Midbrain (tissue), 1 donor: ENCODE data around the gene HSPA4.
"Not testable (repeated sequence)": the region's sequence is repeated elsewhere in the genome, so short reads cannot be mapped to it uniquely, and the experiment has no call there.

Source experiments
- DNase-seq: peaks from one replicate; lab custom pipeline; 2025; lab: John Stamatoyannopoulos, UW

The HSPA4 gene

DNA sequence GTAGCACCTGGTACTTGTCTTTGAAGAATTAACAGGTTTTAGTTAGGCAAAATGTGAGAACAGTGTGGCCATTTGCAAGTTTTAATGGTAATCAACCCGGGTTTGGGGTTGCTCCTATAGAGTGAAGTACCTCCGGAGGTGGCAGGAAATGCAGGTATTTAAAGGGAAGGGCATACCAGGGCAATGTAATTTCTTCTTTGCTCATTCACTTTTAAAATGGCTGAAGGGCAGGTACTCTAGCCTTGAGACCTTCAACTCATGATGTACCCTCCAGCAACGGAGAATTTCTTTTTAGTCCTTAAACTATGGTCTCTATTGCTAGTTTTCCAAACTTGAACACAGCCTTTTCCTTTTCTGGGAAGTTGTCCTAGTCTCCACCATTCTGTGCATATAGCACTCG lies 1.3 kb upstream of the HSPA4 start:
- DNase-seq: no peak

DNA sequence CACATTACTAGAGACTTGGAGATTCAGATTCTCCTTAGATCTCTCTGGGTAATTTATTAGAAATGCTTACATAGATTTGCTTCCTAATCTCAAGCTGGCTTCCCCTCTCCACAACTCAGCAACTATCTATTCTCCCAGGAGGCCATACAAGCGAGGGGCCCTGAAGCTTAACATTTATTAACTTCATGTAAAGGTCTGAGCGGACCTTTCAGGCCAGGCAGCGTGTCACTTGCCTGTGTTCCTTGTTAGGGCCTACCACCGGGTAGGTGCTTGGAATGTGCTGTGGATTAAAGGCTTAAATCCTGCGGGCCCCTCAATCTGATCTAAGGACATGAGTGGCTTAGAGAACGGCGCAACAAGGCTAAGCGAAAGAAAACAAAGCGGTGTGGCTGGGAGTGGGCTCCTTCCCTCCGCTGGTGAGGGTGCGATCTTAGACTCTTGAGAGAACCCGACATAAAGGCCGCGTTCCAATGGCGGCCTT lies 712 bp upstream of the HSPA4 start:
- no peak for DNase-seq

- peak; percentile 44 for DNase-seq
Measured at GRCh38 chr5:133052317-133053175, 733 bp downstream of the HSPA4 start.

DNA sequence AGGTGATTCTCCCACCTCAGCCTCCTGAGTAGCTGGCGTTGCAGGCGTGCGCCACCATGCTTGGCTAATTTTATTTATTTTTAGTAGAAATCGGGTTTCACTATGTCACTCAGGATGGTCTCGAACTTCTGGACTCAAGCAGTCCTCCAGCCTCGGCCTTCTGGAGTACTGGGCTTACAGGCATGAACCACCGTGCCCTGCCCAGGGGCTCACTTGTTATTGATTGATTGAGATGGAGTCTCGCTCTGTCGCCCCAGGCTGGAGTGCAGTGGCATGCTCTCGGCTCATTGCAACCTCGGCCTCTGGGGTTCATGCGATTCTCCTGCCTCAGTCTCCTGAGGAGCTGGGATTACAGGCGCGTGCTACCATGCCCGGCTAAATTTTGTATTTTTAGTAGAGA lies 1.6 kb downstream of the HSPA4 start:
- DNase-seq: no peak

GRCh38 chr5:133054697-133055471 lies 3.1 kb downstream of the HSPA4 start:
- no peak for DNase-seq

GRCh38 chr5:133056891-133057290 lies 5.1 kb downstream of the HSPA4 start:
- no peak for DNase-seq

- DNase-seq: no peak
Measured at GRCh38 chr5:133059621-133060020, 7.8 kb downstream of the HSPA4 start.

DNA sequence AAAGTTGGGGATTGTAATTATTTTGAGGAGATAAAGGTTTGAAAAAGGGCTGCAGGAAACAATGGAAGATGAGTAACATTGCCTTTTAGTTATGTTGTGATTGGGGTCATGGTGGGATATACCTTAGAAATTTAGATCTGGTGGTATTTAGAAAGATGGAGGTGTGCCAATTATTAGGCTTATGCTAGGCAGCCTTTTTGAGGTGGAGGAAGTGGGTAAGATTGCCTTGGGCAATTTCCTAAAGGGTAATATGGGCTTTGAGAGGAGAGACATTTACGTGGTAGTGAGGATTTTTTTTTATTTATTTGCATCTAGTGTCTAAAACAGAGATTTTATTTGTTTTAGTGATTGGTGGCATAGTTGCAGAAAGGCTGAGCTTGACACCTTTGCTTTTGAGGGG lies 10.5 kb downstream of the HSPA4 start:
- DNase-seq: no peak

GRCh38 chr5:133063965-133064364 lies 12.2 kb downstream of the HSPA4 start:
- DNase-seq: no peak

- DNase-seq: no peak
Measured at GRCh38 chr5:133065471-133065870, 13.7 kb downstream of the HSPA4 start.

DNA sequence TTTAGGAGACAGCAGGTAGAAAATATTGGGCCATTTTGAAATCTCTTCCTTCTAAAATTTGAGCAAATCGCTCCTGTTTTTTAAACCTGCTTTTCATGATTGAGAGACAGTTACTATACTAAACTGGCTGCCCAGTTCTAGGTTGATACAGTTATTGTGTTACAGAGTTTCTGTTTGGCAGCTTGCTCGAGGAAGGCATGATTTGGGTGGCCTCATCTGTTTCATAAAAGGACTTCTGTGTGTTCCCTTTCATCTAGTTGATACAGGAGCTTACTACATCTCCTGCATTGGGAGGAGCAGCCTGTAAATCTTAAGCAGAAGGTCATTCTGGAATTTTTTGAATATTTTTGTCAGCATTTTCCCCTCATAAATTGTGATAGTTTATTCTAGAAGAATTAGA lies 14.2 kb downstream of the HSPA4 start:
- DNase-seq: no peak

DNA sequence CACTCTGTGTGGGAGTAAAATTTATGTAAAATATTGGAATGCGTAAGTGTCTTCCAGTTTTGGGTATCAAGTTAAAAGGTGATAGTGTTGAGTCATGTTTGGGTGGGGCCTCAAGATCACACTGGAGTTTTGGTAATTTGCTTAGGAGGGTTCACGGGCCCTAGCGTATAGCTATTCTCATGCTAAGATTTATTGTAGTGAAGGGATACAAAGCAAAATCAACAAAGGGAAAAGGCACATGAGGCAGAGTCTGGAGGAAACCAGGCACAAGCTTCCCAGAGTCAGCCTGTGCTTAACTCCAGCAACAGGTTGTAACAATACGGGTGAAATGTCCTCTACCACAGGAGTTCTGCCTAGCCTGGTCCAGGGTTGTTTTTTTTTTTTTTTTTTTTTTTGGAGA lies 20.2 kb downstream of the HSPA4 start:
- DNase-seq: no peak

DNA sequence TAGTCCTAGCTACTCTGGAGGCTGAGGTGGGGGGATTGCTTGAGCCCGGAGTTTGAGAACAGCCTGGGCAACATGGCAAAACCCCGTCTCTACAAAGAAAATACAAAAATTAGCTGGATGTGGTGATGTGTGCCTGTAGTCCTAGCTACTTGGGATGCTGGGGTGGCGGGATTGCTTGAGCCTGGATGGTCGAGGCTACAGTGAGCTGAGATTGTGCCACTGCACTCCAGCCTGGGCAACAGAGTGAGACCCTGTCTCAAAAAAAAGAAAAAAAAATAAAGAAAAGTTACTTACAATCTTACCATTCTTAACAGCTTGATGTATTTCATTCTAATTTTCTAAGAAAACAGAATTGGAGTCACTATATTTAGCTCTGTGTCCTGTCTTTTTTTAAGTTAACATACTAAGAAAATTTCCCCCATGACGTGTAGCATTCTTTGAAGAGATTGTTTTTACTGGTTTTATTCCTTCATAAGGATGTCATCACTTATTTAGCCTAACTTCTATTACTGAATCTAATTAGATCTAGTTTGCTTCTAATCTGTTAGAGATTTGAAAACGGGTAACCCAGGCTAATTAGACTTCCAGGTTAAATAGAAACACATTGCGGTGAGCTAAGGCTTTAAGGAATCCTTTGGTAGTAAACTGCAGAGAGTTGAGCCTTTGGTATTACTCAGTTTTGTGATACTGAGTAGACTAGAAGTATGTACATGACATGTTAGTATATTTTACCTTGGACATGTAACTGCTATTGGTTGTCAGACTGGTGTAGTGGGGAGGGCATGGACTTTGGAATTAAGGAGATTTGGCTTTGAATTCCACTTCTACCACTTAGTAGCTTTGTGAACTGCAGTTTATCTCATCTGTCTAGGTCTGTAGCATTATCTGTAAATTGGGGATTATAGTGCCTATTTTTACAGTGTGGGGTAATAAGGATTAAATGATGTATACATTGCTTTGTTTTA lies 24.0 kb downstream of the HSPA4 start:
- DNase-seq: no peak

- DNase-seq: no peak
Measured at GRCh38 chr5:133079048-133079447, 27.2 kb downstream of the HSPA4 start.

DNA sequence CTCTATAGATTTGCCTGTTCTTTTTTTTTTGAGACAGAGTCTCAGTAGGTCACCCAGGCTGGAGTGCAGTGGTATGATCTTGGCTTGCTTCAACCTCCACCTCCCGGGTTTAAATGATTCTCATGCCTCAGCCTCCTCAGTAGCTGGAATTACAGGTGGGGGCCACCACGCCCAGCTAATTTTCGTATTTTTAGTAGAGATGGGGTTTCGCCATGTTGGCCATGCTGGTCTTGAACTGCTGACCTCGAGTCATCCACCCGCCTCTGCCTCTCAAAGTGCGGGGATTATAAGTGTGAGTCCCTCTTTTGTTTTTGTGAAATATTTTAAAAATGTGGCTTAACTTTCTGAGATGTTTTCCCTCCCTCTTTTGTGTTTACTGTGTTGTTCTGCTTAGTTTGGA lies 29.2 kb downstream of the HSPA4 start:
- DNase-seq: no peak

DNA sequence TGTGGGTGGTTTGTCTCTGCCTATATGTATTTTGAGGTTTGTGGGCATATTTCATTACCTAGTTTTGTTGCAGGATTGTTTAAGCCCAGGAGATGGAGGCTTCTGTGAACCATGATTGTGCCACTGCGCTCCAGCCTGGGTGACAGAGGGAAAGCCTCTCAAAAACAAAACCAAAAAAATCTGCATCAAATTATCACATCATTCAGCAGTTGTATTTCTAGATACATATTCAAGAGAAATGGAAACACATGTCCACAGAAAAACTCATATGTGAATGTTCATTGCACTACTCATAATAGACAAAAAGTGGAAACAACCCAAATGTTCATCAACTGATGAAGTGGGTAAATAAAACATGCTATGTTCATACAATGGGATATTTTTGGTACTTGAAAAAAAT lies 29.9 kb downstream of the HSPA4 start:
- no peak for DNase-seq

GRCh38 chr5:133082128-133082527 lies 30.3 kb downstream of the HSPA4 start:
- DNase-seq: no peak

GRCh38 chr5:133083901-133084300 lies 32.1 kb downstream of the HSPA4 start:
- no peak for DNase-seq

DNA sequence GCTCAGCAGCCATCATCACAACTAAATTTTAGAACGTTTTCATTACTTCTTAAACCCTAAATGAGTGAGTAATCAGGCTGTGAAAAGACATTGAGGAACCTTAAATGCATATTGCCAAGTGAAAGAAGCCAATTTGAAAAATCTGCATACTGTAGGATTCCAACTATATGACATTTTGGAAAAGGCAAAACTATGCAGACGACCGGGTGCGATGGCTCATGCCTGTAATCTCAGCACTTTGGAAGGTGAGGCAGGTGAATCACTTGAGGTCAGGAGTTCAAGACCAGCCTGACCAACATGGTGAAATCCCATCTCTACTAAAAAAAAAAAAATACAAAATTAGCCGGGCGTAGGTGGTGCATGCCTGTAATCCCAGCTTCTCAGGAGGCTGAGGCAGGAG lies 33.4 kb downstream of the HSPA4 start:
- DNase-seq: not testable (repeated sequence)

- DNase-seq: no peak
Measured at GRCh38 chr5:133086366-133086875, 34.6 kb downstream of the HSPA4 start.

DNA sequence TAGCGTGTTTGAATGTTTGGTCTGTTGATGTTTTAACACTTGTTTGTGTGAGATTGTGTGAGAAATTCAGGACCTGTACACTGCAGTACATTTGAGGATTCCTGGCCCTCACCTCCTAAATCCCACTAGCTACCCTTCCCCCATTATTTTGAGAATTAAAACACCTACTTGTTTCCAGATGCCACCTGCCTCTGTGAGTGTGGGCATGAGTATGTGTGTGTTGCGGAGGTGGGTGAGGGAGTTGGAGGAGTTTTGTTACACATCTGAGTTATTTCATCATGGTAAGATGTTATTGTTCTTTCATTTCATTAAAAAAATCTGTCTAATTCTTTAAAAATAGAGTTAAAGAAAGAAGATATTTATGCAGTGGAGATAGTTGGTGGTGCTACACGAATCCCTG lies 36.3 kb downstream of the HSPA4 start:
- DNase-seq: no peak

DNA sequence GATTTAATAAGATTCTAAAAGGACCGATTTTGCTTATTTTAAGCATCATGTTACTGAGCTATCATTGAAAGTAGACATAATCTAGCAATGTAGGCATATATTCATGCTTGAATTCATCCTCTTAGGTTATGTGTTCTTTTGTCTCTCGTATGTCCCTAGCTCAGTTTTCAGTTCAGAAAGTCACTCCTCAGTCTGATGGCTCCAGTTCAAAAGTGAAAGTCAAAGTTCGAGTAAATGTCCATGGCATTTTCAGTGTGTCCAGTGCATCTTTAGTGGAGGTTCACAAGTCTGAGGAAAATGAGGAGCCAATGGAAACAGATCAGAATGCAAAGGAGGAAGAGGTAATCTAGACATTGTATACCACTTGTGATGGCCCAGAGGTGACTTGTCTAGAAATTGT lies 39.2 kb downstream of the HSPA4 start:
- DNase-seq: no peak
